H1 (cell line): ENCODE data around the gene ASXL2. TPM values are rescaled to one million over a fixed set of nuclear protein-coding genes. Genes with fewer than 3 reads are reported as not detected.

Source experiments
- BACH1 ChIP-seq: IDR thresholded peaks from 2 replicates; pipeline ENCODE4 v1.6.1; 2012; ENCODE audit warnings: low read length, improper control_type of control experiment
- GABPA ChIP-seq: IDR thresholded peaks from 2 replicates; pipeline ENCODE4 v1.6.1; 2011; ENCODE audit warnings: mild to moderate bottlenecking, low read length, moderate library complexity, borderline replicate concordance; ENCODE audit not compliant: insufficient read depth
- KDM4A ChIP-seq: IDR thresholded peaks from one replicate; pipeline ENCODE4 v1.7.1; 2012; ENCODE audit warnings: low read depth, mild to moderate bottlenecking, moderate library complexity, low read length, inconsistent platforms; ENCODE audit not compliant: severe bottlenecking
- NANOG ChIP-seq: IDR thresholded peaks from 2 replicates; pipeline ENCODE4 v1.6.1; 2011; ENCODE audit warnings: low read length, low read depth, mild to moderate bottlenecking, inconsistent platforms; ENCODE audit not compliant: insufficient read depth, poor library complexity, severe bottlenecking
- POLR2AphosphoS5 ChIP-seq: IDR thresholded peaks from 2 replicates; pipeline ENCODE4 v1.6.1; 2011; ENCODE audit warnings: low read depth, low read length
- SRF ChIP-seq: IDR thresholded peaks from 2 replicates; pipeline ENCODE4 v1.6.1; 2011; ENCODE audit warnings: mild to moderate bottlenecking, low read depth, low read length, moderate library complexity
- polyA plus RNA-seq, 7 experiments: library from polyadenylated mRNA; depleted of rRNA in 3 of 7; stranded (reverse) in 5 of 7; unstranded in 2 of 7; fragments of >200 nt in 5 of 7; fragments of 200-250 nt in 2 of 7; gene quantifications; 1 replicate in 5 of 7; 2 replicates in 1 of 7; 4 replicates in 1 of 7; pipeline versions ENCODE4 v1.2.1 to v1.2.3, GENCODE V29; 2011 to 2013; ENCODE audit warnings: missing spikeins in 2 of 7, mixed read lengths in 2 of 7
- total RNA-seq: library from RNA; stranded (reverse); fragmentation: NEBNext Ultra II Directional; extraction: Animal tissue kit (Norgen Biotek cat#: 25700); gene quantifications from 2 replicates; pipeline ENCODE4 v1.2.1, GENCODE V29; 2021

Gene ASXL2
- total and polyA plus RNA-seq, 2 of the 8 experiments (the other 6 are each of a cell fraction or from before 2014, with no cell fraction given) = 7.2 to 41.3 TPM

DNA sequence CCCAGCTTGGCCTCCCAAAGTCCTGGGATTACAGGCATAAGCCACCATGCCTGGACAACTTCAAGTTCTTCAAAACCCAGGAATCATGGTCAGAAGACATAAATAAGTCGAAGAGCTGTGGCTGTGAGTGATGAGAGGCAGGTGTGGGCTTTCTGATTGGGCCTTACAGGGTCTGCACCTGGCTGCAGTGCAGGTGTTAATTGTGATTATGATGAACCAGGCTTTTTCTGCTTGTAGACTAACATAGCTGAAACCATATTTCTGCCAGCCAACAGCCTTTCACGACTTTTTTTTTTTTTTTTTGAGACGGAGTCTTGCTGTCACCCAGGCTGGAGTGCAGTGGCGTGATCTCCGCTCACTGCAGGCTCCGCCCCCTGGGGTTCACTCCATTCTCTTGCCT is 190.1 kb downstream of the ASXL2 start (continued):
- TF ChIP-seq GABPA = no peak
- no peak for TF ChIP-seq NANOG
- no peak for TF ChIP-seq BACH1
- TF ChIP-seq SRF = no peak
- no peak for TF ChIP-seq KDM4A
- no peak for TF ChIP-seq POLR2AphosphoS5
